Karpas-422 (cell line): Measurements from ENCODE around the gene IZUMO2. TPM values are rescaled to one million over a fixed set of nuclear protein-coding genes. Genes with fewer than 3 reads are reported as not detected.

Experiments used
- total RNA-seq: library from RNA; depleted of rRNA; stranded (reverse); fragments of >200 nt; shearing (Covaris generic); gene quantifications from 2 replicates; pipeline ENCODE4 v1.2.3, GENCODE V29; 2014; ENCODE audit warnings: low replicate concordance; rRNA removed

The IZUMO2 gene
- total RNA-seq, 1 experiment from 2014 or later: not detected

Other genes starting within 250 kb of the IZUMO2 start
- 454 and 537 TPM in 2 replicates for gene ATF5, start 234.1 kb downstream of the IZUMO2 start, total RNA-seq
- 35.0 and 37.9 TPM in 2 replicates for gene NUP62, start 233.8 kb downstream of the IZUMO2 start, total RNA-seq
- gene SIGLEC11, start 202.1 kb downstream of the IZUMO2 start, total RNA-seq: 0.87 TPM in 1 of 2 replicates, not detected in the other
- gene VRK3, start 137.9 kb downstream of the IZUMO2 start, total RNA-seq: 56.9 and 75.9 TPM in 2 replicates
- 22.3 and 24.1 TPM in 2 replicates for gene ZNF473, start 137.3 kb downstream of the IZUMO2 start, total RNA-seq
- not detected in 2 replicates for gene MYH14, start 40.3 kb upstream of the IZUMO2 start, total RNA-seq
- gene KCNC3, start 166.1 kb upstream of the IZUMO2 start, total RNA-seq: 10.8 and 18.1 TPM in 2 replicates
- 0.11 and 2.3 TPM in 2 replicates for gene NAPSA, start 202.4 kb upstream of the IZUMO2 start, total RNA-seq
- 68.2 and 120 TPM in 2 replicates for gene NR1H2, start 213.2 kb upstream of the IZUMO2 start, total RNA-seq
- gene POLD1, start 221.1 kb upstream of the IZUMO2 start, total RNA-seq: 53.4 and 98.8 TPM in 2 replicates